Right lobe of liver (tissue), 4 donors: ENCODE data around the gene PIP4K2B.

Experiments
- POLR2A ChIP-seq: fragments of 450-650 bp; IDR thresholded peaks from one replicate; pipeline ENCODE4 v1.6.1; 2017; ENCODE audit warnings: antibody characterized with exemption, mild to moderate bottlenecking
- TF ChIP-seq, protein P1 (sequence below), 4 donors: fragments of 200-600 bp in 3 of 4; fragments of 450-650 bp in 1 of 4; IDR thresholded peaks; one replicate each; pipeline versions ENCODE4 v1.5.1 to v1.8.0; 2016 to 2022; ENCODE audit warnings: antibody characterized with exemption in 4 of 4, mild to moderate bottlenecking in 2 of 4
- donor health status: DM: no; HTN: no; CAD: no.
- donor health status: DM: no; HTN: no; CAD: no.
- donor health status: DM: no; HTN: yes; CAD: no.

GRCh38 chr17:38749223-38750043 is 49.9 kb downstream of the PIP4K2B start:
- TF ChIP-seq, protein P1, sequence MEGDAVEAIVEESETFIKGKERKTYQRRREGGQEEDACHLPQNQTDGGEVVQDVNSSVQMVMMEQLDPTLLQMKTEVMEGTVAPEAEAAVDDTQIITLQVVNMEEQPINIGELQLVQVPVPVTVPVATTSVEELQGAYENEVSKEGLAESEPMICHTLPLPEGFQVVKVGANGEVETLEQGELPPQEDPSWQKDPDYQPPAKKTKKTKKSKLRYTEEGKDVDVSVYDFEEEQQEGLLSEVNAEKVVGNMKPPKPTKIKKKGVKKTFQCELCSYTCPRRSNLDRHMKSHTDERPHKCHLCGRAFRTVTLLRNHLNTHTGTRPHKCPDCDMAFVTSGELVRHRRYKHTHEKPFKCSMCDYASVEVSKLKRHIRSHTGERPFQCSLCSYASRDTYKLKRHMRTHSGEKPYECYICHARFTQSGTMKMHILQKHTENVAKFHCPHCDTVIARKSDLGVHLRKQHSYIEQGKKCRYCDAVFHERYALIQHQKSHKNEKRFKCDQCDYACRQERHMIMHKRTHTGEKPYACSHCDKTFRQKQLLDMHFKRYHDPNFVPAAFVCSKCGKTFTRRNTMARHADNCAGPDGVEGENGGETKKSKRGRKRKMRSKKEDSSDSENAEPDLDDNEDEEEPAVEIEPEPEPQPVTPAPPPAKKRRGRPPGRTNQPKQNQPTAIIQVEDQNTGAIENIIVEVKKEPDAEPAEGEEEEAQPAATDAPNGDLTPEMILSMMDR (IDR thresholded peaks at IDR 0.05): no peak
- TF ChIP-seq POLR2A: peak; percentile 70
